GM21717 (cell line): Measurements from ENCODE around the gene SNRNP48.

Experiments
- ATAC-seq: cut with Tn5 transposase; IDR thresholded peaks from one replicate; pipeline ENCODE4 v1.9.1; 2021; ENCODE audit warnings: mild to moderate bottlenecking, moderate library complexity; ENCODE audit not compliant: unreplicated experiment

Gene SNRNP48

DNA sequence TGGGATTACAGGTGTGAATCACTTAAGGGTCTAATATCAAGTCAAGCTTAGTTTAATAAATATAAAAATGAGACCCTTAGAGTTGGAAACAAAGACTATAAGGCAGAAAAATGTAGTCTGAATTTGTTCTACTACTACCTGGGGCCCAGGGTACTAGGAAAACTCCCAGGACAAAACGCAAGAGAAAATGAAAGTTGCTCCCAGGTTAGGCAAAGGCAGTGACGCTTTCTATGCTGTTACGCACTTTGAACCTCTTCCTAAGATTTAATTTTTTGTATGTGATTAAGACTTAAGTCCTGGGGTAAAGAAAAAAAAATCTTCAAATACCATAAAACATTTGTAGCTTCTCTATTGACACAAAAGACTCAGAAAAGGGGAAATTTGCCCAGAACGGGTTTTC is 31.2 kb upstream of the SNRNP48 start:
- no peak for ATAC-seq

DNA sequence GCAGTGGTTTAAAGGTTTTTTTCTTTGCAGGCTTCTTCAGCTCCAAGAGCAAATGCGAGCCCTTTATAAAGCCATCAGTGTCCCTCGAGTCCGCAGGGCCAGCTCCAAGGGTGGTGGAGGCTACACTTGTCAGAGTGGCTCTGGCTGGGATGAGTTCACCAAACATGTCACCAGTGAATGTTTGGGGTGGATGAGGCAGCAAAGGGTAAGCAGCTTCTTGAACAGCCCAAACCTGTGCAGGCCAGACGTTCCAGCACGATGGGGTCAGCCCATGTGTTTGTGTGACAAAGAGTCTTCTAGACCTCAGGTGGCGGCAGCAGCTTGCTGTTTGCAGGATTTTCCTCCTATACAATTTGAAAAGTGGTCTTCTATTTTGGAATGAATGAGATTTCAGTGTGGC is 30.8 kb upstream of the SNRNP48 start:
- no peak for ATAC-seq

DNA sequence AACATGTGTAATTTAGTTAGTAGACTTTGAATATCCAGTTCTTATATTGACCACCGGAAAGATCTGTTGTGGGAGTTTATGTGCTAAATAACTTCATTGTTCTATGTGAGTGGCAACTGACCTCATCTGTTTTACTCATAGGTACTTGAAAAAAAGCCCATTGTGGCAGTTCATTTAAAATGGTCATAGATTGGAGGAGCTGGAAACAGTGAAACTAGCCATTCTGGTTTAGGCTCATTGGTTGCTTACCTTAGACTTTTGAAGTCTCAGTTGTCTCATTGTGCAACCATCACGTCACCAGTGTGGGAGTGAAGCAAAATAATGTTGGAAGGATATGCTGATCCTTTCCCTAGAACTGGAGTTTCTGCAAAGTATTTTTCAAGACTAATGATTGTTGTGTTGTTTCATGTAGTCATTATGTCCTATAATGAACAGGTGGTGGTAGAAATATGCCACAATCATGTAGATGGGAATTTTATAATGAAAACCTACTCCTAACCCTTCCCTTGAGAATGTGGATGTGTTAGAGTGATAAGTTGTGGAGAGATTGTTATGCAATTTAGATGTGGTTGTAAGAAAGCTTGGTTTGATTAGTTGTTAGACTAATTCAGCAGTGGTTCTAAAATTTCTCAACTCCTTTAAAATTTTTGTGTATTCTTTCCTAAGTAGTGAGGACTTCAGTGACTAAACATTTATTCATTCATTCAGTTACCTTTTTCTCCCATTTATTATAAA is 30.2 kb upstream of the SNRNP48 start:
- no peak for ATAC-seq

DNA sequence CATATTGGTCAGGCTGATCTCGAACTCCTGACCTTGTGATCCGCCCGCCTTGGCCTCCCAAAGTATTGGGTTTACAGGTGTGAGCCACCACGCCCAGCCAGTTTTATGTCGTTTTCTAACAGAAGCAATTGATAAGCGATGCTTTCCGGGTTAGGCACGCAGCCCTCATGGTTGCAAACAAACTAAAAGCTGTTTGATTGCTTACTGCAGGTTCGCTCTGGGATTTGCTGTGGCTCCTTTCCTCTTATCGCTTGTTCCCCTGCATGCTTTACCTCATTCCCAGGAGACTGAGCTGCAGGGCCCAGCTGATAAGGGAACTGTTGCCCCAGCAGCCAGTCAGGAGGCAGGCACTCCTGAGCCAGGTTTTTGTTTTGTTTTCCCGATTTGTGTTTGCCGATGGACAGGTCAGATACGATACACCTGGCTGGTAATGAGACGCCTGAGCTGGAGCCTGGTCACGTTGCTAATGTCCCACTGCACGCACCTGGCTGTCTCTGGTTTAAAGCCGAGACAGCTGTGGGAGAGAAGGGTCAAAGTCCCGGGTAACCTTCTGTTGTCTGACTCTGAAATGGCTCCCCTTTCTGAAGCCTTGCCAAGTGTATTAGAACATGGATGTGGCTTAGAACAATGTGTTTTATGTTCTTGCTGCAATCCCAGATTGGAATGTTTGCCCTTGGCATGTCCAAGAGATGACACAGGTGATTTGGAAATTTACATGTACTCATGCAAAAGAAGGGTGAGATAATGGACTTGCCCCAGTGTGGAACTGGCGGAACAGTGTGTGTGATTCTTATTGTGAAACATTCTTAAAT is 28.6 kb upstream of the SNRNP48 start:
- no peak for ATAC-seq

DNA sequence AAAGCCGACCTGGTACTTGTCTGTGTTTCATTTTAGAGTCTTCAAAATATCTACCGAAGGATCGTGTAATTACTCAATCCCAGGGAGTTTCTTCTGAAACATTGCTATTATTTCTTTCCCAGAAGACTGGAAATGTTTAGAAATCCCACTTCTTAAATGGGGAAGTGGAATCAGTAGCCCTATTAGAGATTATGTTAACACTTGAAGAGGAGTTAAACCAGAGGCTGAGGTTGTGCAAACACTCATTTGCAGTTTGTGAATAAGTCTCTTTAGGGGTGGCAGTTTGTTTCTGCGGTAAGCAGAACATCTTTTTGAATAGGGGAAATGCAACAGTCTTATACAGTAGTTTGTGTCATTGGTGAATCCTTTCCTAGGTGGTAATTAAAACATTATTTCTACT is 27.2 kb upstream of the SNRNP48 start:
- no peak for ATAC-seq

DNA sequence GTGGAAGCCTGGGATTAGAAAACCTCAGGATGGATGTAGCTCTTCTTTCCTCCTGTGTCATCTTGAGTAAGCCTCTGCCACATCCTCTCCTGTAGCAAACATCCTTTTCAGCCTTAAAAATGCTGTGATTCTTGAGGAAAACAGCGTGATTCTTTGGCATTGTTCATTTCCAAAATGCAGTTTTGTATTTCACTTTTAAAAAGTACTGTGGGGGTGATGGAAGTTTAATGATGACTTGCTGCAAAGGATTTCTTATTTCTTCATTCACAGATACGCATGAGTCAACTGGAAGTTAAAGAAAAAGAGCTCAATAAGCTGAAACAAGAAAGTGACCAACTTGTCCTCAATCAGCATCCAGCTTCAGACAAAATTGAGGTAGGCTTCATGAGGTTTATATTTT is 23.9 kb upstream of the SNRNP48 start:
- no peak for ATAC-seq

DNA sequence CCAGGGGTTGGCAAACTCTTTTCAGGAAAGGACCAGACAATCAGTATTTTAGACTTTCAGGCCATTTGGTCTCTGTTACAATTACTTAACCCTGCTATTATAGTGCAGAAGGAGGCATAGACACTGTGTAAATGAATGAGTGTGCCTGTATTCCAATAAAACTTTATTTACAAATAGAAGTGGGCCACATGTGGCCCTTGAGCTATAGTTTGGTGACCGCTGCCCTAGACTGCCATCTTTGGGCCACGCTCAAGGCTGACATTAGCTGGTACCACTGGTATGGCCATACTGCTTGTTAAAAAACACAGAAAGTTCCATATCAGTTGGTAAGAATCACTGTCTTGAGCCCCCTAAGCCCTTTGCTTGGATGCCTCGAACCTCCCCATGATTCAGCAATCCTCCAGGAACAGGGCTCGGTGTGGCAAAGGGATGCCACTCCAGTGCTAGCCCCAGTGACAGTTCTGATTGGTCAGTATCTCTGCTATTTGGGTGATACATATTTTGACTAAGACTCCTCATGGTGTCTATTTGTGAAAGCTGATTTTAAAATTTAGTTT is 23.3 kb upstream of the SNRNP48 start:
- no peak for ATAC-seq

DNA sequence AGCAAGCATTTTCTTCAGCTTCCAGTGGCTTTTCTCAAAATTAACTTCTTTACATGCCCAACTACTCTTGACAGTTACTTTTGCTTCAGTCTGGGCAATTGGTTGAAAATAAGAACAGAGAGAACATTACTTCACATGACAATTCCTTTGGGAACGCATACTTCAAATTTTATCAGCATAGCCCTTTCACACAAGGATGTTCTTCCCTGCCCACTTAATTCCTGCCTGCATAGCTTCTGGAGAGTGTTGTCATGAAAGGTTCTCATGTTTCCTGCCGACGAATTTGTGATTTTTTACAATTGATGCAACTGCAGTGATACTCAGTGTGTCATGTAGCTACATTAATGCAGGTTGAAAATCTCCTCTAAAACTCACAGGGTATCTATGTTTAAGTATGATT is 22.0 kb upstream of the SNRNP48 start:
- no peak for ATAC-seq

DNA sequence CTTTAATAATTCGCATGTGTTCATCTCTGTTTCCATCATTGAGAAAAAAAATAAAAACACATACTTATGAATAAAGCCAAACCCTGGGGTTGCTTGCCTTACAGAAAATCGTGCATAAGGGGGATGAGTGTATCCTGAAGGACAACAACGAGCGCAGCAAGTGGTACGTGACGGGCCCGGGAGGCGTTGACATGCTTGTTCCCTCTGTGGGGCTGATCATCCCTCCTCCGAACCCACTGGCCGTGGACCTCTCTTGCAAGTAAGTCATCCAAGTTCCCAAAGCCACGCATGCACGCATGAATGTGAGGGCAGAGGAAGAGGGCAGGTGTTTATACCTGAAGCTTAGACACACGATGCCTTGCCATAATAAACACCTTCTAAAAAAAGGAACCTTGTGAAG is 20.9 kb upstream of the SNRNP48 start:
- ATAC-seq = no peak

DNA sequence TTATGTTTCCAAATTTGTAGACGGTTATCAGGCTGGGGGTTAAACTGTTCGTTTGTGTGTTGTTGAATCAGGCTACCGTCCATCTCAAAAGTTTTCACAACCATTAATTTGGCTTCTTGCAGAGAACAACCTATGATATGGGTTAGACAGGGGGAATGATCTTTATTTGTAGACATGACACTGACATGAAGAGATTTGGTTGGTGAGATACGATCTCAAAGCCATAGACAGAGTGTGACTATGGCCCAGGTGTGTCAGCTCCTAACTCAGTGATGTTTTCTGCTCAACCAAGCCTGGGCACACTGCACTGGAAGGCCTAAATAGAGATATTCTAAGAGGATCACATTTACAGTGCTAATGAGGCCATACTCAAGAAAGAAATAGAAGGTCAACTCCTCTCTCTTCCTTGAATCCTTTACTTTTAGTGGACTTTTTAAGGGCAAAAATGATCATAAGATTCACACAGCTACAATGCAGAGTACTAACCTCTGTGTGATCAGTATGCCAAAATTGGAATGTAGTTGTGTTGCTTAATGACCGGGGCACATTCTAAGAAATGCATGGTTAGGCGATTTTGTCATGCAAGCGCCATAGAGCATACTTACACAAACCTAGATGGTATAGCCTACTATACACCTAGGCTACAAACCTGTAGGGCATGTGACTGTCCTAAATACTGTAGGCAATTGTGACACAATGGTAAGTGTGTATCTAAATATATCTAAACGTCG is 17.6 kb upstream of the SNRNP48 start:
- no peak for ATAC-seq

DNA sequence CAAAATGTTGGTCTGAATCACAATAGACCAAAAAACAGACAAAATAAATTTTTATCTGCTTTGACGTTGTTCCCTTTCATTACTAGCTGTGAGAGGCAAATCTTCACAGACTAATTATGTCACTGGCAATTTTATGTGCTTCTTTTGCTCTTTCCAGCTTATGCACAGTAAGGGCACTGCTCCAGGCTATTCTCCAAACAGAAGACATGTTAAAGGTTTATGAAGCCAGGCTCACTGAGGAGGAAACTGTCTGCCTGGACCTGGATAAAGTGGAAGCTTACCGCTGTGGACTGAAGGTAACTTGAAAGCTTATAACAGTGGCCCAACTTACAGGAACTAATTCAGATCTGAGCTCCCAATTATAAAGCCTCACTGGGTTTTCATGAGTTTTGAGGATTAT is 15.5 kb upstream of the SNRNP48 start:
- ATAC-seq = no peak

DNA sequence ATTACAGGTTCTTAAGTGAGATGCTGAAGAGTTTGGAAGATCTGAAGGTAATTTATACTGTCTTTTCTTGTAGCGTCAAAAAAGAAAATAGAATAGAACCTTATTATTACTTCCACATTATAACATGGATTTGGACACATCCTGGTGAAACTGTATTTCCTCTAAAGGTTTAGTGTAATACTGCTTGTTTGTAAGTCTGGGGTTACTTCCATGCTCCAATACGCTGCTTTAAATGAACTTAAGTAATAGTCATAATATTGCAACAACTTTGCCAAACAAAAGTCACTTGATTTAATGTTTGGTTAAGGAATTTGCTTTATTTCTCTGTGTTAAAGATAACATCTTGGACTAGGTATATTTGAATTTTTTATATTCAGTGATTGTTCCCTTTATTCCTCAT is 11.5 kb upstream of the SNRNP48 start:
- no peak for ATAC-seq

DNA sequence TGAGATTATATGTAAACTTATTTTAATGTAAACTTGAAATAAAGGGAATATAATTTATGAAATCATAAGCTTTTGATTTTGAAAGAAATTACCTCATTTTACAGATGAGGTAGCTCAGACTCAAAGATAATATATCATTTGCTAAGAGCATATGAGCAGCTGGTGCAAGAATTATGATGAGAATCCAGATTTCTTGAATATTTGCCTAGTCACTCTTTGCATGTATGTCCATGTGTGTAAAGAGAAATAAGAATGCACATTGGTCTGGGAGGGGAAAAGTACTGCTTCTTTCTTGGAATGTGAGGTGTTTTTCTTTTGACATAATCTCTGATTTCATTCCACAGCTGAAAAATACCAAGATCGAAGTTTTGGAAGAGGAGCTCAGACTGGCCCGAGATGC is 11.1 kb upstream of the SNRNP48 start:
- no peak for ATAC-seq

DNA sequence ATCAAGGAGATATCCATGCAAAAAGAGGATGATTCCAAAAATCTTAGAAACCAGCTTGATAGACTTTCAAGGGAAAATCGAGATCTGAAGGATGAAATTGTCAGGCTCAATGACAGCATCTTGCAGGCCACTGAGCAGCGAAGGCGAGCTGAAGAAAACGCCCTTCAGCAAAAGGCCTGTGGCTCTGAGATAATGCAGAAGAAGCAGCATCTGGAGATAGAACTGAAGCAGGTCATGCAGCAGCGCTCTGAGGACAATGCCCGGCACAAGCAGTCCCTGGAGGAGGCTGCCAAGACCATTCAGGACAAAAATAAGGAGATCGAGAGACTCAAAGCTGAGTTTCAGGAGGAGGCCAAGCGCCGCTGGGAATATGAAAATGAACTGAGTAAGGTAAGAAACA is 10.1 kb upstream of the SNRNP48 start:
- no peak for ATAC-seq

DNA sequence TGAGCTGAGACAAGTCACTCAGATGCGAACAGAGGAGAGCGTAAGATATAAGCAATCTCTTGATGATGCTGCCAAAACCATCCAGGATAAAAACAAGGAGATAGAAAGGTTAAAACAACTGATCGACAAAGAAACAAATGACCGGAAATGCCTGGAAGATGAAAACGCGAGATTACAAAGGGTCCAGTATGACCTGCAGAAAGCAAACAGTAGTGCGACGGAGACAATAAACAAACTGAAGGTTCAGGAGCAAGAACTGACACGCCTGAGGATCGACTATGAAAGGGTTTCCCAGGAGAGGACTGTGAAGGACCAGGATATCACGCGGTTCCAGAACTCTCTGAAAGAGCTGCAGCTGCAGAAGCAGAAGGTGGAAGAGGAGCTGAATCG is 9.5 kb upstream of the SNRNP48 start:
- ATAC-seq = no peak

DNA sequence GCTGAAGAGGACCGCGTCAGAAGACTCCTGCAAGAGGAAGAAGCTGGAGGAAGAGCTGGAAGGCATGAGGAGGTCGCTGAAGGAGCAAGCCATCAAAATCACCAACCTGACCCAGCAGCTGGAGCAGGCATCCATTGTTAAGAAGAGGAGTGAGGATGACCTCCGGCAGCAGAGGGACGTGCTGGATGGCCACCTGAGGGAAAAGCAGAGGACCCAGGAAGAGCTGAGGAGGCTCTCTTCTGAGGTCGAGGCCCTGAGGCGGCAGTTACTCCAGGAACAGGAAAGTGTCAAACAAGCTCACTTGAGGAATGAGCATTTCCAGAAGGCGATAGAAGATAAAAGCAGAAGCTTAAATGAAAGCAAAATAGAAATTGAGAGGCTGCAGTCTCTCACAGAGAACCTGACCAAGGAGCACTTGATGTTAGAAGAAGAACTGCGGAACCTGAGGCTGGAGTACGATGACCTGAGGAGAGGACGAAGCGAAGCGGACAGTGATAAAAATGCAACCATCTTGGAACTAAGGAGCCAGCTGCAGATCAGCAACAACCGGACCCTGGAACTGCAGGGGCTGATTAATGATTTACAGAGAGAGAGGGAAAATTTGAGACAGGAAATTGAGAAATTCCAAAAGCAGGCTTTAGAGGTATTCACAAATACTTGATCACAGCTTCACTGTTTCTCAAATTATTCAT is 8.9 kb upstream of the SNRNP48 start:
- ATAC-seq = no peak

DNA sequence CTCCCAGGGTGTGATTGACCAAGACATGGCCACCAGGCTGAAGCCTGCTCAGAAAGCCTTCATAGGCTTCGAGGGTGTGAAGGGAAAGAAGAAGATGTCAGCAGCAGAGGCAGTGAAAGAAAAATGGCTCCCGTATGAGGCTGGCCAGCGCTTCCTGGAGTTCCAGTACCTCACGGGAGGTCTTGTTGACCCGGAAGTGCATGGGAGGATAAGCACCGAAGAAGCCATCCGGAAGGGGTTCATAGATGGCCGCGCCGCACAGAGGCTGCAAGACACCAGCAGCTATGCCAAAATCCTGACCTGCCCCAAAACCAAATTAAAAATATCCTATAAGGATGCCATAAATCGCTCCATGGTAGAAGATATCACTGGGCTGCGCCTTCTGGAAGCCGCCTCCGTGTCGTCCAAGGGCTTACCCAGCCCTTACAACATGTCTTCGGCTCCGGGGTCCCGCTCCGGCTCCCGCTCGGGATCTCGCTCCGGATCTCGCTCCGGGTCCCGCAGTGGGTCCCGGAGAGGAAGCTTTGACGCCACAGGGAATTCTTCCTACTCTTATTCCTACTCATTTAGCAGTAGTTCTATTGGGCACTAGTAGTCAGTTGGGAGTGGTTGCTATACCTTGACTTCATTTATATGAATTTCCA is 4.6 kb upstream of the SNRNP48 start:
- no peak for ATAC-seq

DNA sequence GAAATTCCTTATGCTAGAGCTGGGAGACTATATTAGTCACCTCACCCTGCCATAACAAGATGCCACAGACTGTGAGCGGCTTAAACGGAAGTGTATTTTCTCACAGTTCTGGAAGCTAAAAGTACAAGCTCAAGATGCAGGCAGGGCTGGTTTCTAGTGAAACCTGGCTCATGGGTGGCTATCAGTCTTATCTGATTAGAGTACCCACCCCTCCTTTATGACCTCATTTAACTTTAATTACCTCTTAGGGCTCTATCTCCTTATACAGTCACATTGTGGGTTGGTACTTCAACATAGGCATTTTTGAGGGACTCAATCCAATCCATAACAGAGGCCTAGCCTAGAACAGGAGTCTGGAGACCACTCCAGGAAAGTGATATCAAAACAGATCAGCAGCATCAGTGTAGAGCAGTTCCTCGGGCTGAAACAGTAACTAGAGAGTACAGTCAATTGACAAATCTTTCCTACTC is 2.3 kb upstream of the SNRNP48 start:
- ATAC-seq = no peak

DNA sequence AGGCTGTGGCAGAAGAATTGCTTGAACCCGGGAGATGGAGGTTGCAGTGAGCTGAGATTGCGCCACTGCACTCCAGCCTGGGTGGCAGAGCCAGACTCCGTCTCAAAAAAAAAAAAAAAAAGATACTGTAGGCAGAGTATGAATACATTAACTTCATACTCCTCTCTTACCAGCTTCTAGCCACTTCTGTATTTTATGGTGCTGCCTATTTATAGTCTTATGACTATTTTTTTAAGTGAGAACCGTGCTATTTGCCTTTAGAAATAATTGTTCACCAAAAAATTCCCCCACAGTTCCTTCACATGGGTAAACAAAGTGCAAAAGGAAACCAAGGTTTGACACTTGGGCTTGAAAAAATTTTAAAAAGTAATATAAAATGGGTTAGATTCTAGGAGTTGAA is 1.5 kb upstream of the SNRNP48 start:
- no peak for ATAC-seq

DNA sequence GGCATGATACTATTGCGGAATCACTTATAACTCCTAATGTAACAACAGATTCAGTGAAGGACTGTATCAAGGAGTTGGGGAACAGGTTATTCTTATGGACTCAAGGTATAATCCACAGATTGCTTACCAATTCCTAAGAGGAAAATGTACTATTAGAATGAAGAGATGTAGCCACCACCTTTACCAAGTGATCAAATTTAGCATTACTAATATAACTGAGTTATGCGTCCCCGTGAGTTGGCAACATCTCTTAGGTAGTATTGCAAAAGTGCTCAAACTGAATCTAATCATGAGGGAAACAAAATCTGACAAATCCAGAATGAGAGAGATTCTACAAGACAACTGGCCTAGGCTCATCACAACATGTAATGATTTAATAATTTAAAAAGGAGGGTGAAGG is 777 bp upstream of the SNRNP48 start:
- no peak for ATAC-seq
